Muscle of arm (tissue), 12 donors: ENCODE results near the gene DHRS12. TPM values are rescaled to one million over a fixed set of nuclear protein-coding genes. Genes with fewer than 3 reads are reported as not detected.

Source experiments
- DNase-seq: peaks from one replicate; pipeline ENCODE4 v3.0.0-alpha.2; 2013
- polyA plus RNA-seq, 12 donors: library from polyadenylated mRNA; unstranded; fragments of 120-200 nt; gene quantifications; one replicate each; pipeline ENCODE4 v1.2.1, GENCODE V29; 2013; ENCODE audit not compliant: insufficient read length in 12 of 12

The DHRS12 gene
- polyA plus RNA-seq, 12 donors, result 9.6 to 18.0 (median 14.5) TPM; not detected in 2

GRCh38 chr13:51761643-51762350, 42.2 kb downstream of the DHRS12 start:
- no peak for DNase-seq

GRCh38 chr13:51760592-51760991, 43.4 kb downstream of the DHRS12 start:
- peak; percentile 55 for DNase-seq

GRCh38 chr13:51759240-51759639, 44.7 kb downstream of the DHRS12 start:
- DNase-seq, result no peak

GRCh38 chr13:51758691-51759090, 45.3 kb downstream of the DHRS12 start:
- DNase-seq, result no peak

- no peak for DNase-seq
Measured at GRCh38 chr13:51756651-51757050, 47.3 kb downstream of the DHRS12 start.

GRCh38 chr13:51747438-51748434, 56.2 kb downstream of the DHRS12 start:
- no peak for DNase-seq

- DNase-seq, result peak; percentile 65
Measured at GRCh38 chr13:51746802-51747201, 57.2 kb downstream of the DHRS12 start.

GRCh38 chr13:51745243-51745642, 58.7 kb downstream of the DHRS12 start:
- no peak for DNase-seq

- no peak for DNase-seq
Measured at GRCh38 chr13:51742611-51743010, 61.4 kb downstream of the DHRS12 start.

- no peak for DNase-seq
Measured at GRCh38 chr13:51742031-51742430, 61.9 kb downstream of the DHRS12 start.

GRCh38 chr13:51740698-51741097, 63.3 kb downstream of the DHRS12 start:
- no peak for DNase-seq

- DNase-seq, result no peak
Measured at GRCh38 chr13:51739027-51739764, 64.8 kb downstream of the DHRS12 start.

GRCh38 chr13:51738226-51738905, 65.6 kb downstream of the DHRS12 start:
- DNase-seq, result no peak

- DNase-seq, result no peak
Measured at GRCh38 chr13:51737609-51738008, 66.4 kb downstream of the DHRS12 start.

- DNase-seq, result no peak
Measured at GRCh38 chr13:51734786-51735185, 69.2 kb downstream of the DHRS12 start.

GRCh38 chr13:51733374-51734298, 70.3 kb downstream of the DHRS12 start:
- DNase-seq, result no peak

- DNase-seq, result no peak
Measured at GRCh38 chr13:51731759-51732158, 72.2 kb downstream of the DHRS12 start.

GRCh38 chr13:51730927-51731326, 73.0 kb downstream of the DHRS12 start:
- no peak for DNase-seq

GRCh38 chr13:51729866-51730553, 74.0 kb downstream of the DHRS12 start:
- DNase-seq, result peak; percentile 62

- DNase-seq, result no peak
Measured at GRCh38 chr13:51728972-51729371, 75.0 kb downstream of the DHRS12 start.
